ENCODE data around the gene BARHL1.

The BARHL1 gene

DNA sequence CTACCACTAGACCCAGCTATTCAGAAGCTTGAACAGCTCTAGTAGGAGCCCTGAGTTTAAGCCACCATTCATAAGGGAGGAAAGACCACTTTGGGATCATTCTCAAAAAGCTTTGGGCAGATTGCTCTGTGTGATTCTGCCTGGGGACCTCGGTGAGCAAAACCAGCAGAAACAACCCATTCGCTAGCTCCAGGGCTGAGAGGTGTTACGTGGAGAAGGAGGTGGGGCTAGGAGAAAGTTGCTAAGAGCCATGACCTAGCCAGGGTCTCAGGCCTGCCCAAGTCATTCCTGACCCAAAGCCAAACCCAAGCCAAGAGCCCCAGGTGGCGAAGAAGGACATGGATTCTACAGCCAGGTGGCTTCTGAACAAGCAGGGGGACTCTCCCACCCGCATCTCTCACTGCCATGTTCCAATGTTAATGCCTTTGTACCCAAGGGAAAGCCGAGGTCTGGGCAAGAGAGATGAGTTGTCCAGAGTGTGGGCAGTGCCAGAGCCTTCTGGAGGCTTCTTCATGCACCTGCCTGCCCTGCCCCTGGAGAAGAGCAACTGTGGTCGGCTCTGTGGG, 4.0 kb upstream of the BARHL1 start:
- no peak overlapping the region for H3K9ac ChIP-seq (ENCODE audit: insufficient read length)
- H3K27ac ChIP-seq: no peak overlapping the region
- H3K9me3 ChIP-seq (ENCODE audit: low read depth, low read length): no peaks in the 10 kb centered on the region
- H3K4me3 ChIP-seq: no peak overlapping the region
- DNase-seq (ENCODE audit: low read depth, low spot score): no peak
- no peaks in the 10 kb centered on the region for H3K36me3 ChIP-seq (ENCODE audit: insufficient read depth, low read length)
- TF ChIP-seq POLR2AphosphoS5 (IDR thresholded peaks at IDR 0.05; ENCODE audit: borderline replicate concordance, low read depth, low read length) (no peak), EZH2 (IDR thresholded peaks at IDR 0.05) (no peak), FOXP2 (optimal IDR thresholded peaks at IDR 0.05; ENCODE audit: control extremely low read depth, extremely low read length, insufficient read depth) (no peak)

DNA sequence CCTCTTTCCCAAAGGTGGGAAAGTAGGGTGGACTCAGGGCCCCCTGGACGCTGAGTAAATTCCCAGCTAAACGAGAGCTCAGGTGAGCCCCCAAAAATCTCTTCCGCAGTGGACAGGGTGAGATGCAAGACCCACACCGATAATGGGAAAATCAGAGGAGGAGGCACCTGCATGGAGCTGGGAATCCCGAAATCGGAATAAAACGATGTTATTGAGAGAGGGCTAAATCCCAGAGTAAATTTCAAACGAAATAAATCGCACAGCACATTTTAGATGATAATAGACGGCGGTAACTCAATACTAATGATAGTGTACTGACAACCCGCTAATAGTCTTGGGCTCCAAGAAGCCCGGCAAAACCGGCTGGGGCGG, 3.0 kb upstream of the BARHL1 start:
- Histone ChIP-seq H3K27ac (no peak overlapping the region), H3K9ac (ENCODE audit: insufficient read length) (no peak overlapping the region), H3K9me3 (ENCODE audit: low read depth, low read length) (no peaks in the 10 kb centered on the region), H3K36me3 (ENCODE audit: insufficient read depth, low read length) (no peaks in the 10 kb centered on the region), H3K4me3 (no peak overlapping the region)
- no peak for TF ChIP-seq EZH2 (IDR thresholded peaks at IDR 0.05)
- TF ChIP-seq POLR2AphosphoS5 (IDR thresholded peaks at IDR 0.05; ENCODE audit: borderline replicate concordance, low read depth, low read length): no peak
- TF ChIP-seq FOXP2 (optimal IDR thresholded peaks at IDR 0.05; ENCODE audit: control extremely low read depth, extremely low read length, insufficient read depth): no peak
- DNase-seq (ENCODE audit: low read depth, low spot score): no peak

DNA sequence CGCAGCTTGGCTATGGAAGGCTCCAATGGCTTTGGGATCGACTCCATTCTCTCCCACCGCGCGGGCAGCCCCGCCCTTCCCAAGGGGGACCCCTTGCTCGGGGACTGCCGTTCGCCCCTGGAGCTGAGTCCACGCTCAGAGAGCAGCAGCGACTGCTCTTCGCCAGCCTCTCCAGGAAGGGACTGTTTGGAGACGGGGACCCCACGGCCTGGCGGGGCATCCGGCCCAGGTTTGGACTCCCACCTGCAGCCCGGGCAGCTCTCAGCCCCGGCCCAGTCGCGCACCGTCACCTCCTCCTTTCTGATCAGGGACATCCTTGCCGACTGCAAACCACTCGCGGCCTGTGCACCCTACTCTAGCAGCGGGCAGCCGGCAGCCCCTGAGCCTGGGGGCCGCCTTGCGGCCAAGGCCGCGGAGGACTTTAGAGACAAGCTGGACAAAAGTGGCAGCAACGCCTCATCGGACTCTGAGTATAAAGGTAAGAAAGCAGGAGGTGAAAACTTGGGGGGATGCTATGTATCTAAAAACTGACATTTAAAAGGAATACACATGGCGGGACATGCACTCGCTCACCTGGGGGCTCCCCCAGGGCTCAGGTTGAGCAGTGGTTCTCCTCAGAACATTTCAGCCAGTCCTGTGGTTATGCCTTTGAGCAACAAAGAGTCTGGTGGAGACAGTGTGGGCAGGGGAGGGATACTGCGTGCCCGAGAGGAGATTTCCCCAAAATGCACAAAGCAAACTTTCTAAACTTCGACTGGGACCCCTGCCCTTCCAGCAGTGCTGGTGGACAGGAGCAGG, 579 bp downstream of the BARHL1 start:
- Histone ChIP-seq H3K9ac (ENCODE audit: insufficient read length) (no peak overlapping the region), H3K36me3 (ENCODE audit: insufficient read depth, low read length) (no peaks in the 10 kb centered on the region), H3K27ac (no peak overlapping the region), H3K9me3 (ENCODE audit: low read depth, low read length) (no peaks in the 10 kb centered on the region), H3K4me3 (no peak overlapping the region)
- TF ChIP-seq EZH2 (IDR thresholded peaks at IDR 0.05): no peak
- TF ChIP-seq POLR2AphosphoS5 (IDR thresholded peaks at IDR 0.05; ENCODE audit: borderline replicate concordance, low read depth, low read length): no peak
- no peak for TF ChIP-seq FOXP2 (optimal IDR thresholded peaks at IDR 0.05; ENCODE audit: control extremely low read depth, extremely low read length, insufficient read depth)
- no peak for DNase-seq (ENCODE audit: low read depth, low spot score)

DNA sequence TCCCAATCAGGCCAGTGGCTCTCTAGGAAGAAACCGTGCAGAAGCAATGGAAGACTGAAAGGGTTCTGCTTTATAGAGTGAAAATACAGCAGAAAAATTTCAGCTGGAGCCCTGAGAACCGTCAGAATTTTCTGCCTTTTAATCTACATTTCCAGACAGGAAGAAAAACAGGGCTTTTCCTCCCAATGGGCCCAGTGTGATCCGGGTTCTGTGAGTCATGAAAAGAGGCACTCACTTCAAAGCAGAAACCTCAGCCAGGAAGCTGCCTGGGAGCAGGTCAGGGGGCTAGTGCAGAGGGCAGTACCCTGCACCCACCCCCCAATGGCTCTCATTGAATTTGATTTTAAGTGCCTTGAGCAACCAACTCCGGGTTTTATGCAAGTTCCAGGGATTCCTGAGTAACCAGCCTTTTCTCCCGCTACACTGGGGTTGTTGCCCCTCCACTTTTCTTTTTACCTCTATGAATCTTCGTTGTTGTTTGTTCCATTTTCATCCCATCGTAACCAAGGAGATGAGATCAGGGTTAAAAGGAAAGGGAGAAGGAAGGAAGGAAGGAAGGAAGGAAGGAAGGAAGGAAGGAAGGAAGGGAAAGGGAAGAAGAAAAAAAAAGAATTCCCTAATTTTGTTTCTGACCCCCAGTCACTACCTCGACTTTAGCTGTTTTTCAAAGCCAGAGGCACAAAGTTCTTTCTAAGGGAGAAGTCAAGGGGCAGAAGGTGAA, 1.3 kb downstream of the BARHL1 start:
- no peaks in the 10 kb centered on the region for H3K36me3 ChIP-seq (ENCODE audit: insufficient read depth, low read length)
- no peak for TF ChIP-seq POLR2AphosphoS5 (IDR thresholded peaks at IDR 0.05; ENCODE audit: borderline replicate concordance, low read depth, low read length)
- TF ChIP-seq EZH2 (IDR thresholded peaks at IDR 0.05): no peak
- TF ChIP-seq FOXP2 (optimal IDR thresholded peaks at IDR 0.05; ENCODE audit: control extremely low read depth, extremely low read length, insufficient read depth): no peak
- no peak overlapping the region for H3K27ac ChIP-seq
- H3K4me3 ChIP-seq: no peak overlapping the region
- H3K9ac ChIP-seq (ENCODE audit: insufficient read length): no peak overlapping the region
- H3K9me3 ChIP-seq (ENCODE audit: low read depth, low read length): no peaks in the 10 kb centered on the region
- no peak for DNase-seq (ENCODE audit: low read depth, low spot score)

GRCh38 chr9:132584601-132585560, 2.5 kb downstream of the BARHL1 start:
- no peak for DNase-seq (ENCODE audit: low read depth, low spot score)
- Histone ChIP-seq H3K4me3 (no peak overlapping the region), H3K9me3 (ENCODE audit: low read depth, low read length) (no peaks in the 10 kb centered on the region), H3K36me3 (ENCODE audit: insufficient read depth, low read length) (no peaks in the 10 kb centered on the region), H3K9ac (ENCODE audit: insufficient read length) (no peak overlapping the region), H3K27ac (no peak overlapping the region)
- TF ChIP-seq FOXP2 (optimal IDR thresholded peaks at IDR 0.05; ENCODE audit: control extremely low read depth, extremely low read length, insufficient read depth): no peak
- TF ChIP-seq EZH2 (IDR thresholded peaks at IDR 0.05): no peak
- TF ChIP-seq POLR2AphosphoS5 (IDR thresholded peaks at IDR 0.05; ENCODE audit: borderline replicate concordance, low read depth, low read length): no peak

DNA sequence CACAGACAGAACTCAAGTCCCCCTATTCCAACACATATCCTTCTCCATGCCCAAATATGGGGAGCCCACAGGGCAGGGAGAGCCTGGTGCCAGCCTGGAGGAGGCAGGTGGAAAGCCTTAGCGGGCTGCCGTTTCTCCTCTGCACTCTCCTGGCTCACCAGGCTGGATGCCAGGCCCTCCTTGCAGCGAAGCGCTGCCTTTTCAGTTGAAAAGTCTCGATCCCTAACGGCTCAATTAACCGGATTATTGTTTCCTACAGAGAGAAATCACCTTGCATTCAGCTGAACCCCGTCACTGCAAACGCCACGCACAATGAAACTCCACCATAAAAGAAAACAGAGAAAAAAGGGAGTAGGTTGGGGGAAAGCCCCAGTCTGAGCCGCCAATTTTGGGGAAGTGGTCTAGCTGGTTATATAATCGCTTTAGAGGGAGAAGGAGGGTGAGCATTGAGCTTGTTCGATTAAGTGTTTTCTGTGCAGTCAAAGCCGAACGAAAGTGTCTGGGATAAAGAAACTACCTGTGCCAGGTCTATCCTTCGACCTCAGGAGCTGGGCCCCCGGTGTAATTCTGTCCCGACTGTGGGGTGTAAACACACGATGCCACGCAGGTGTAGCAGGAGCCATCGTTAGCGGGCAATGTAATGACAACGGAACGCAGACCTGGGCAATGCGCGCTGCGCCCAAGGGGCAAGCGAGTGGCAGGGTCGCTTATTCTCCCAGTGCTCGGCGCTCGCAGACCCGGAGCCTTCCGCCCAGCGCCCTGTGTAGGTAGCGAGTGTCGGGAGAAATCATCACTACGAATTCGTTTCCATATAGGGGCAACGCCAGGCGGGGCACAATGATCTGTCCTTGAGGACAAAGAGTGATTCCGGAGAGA, 3.8 kb downstream of the BARHL1 start:
- TF ChIP-seq FOXP2 (optimal IDR thresholded peaks at IDR 0.05; ENCODE audit: control extremely low read depth, extremely low read length, insufficient read depth) (no peak), EZH2 (IDR thresholded peaks at IDR 0.05) (no peak), POLR2AphosphoS5 (IDR thresholded peaks at IDR 0.05; ENCODE audit: borderline replicate concordance, low read depth, low read length) (no peak)
- no peaks in the 10 kb centered on the region for H3K9me3 ChIP-seq (ENCODE audit: low read depth, low read length)
- no peak overlapping the region for H3K9ac ChIP-seq (ENCODE audit: insufficient read length)
- DNase-seq (ENCODE audit: low read depth, low spot score): no peak
- no peak overlapping the region for H3K4me3 ChIP-seq
- no peaks in the 10 kb centered on the region for H3K36me3 ChIP-seq (ENCODE audit: insufficient read depth, low read length)
- H3K27ac ChIP-seq: no peak overlapping the region

All from SK-N-MC (cell line).